ENCODE measurements around the gene GPR34. TPM values are rescaled to one million over a fixed set of nuclear protein-coding genes. Genes with fewer than 3 reads are reported as not detected.

GPR34 gene
- total RNA-seq, 1 experiment from 2014 or later, result not detected

GRCh38 chrX:41686788-41687187 lies 2.0 kb upstream of the GPR34 start:
- ATAC-seq, result no peak
- BruUV-seq (replicated peaks), result no TSS peak
- Histone ChIP-seq H3K4me2 (ENCODE audit: low read length) (no peak overlapping the region), H3K27me3 (ENCODE audit: low read length) (no peaks in the 10 kb centered on the region), H3K27ac (ENCODE audit: low read length) (no peak overlapping the region), H3K36me3 (ENCODE audit: low read depth, low read length) (no peaks in the 10 kb centered on the region), H3K4me3 (ENCODE audit: low read length) (no peak overlapping the region), H3K4me1 (ENCODE audit: insufficient read depth, low read length) (no peaks in the 10 kb centered on the region), H3K9me3 (ENCODE audit: low read length) (no peaks in the 10 kb centered on the region), H3F3A (ENCODE audit: low read length, unreplicated experiment) (no peaks in the 10 kb centered on the region), H4K20me1 (ENCODE audit: low read length) (no peaks in the 10 kb centered on the region), H3K79me2 (ENCODE audit: low read length) (no peaks in the 10 kb centered on the region), H3K9me2 (replicated peaks; ENCODE audit: low read length) (no peaks in the 10 kb centered on the region), H3K9ac (ENCODE audit: low read length) (no peak overlapping the region), H2AFZ (ENCODE audit: low read length) (no peak overlapping the region)
- CTCF ChIA-PET, result no interaction called here
- TF ChIP-seq EZH2phosphoT487 (IDR thresholded peaks at IDR 0.05; ENCODE audit: borderline replicate concordance, low read length) (no peak), CTCF (conservative IDR thresholded peaks at IDR 0.05; ENCODE audit: low read depth, low read length) (no peak), EZH2 (IDR thresholded peaks at IDR 0.05; ENCODE audit: low read length, unreplicated experiment) (no peak)
- intact Hi-C loops (cut with micrococcal nuclease), result no loop called here
- POLR2A ChIA-PET (ENCODE audit: unreplicated experiment), result no interaction called here
- no peak for DNase-seq

GRCh38 chrX:41688156-41688555 lies 617 bp upstream of the GPR34 start:
- Histone ChIP-seq H3K4me1 (ENCODE audit: insufficient read depth, low read length) (no peaks in the 10 kb centered on the region), H3K9me2 (replicated peaks; ENCODE audit: low read length) (no peaks in the 10 kb centered on the region), H3K27me3 (ENCODE audit: low read length) (no peaks in the 10 kb centered on the region), H4K20me1 (ENCODE audit: low read length) (no peaks in the 10 kb centered on the region), H3K79me2 (ENCODE audit: low read length) (no peaks in the 10 kb centered on the region), H3K4me3 (ENCODE audit: low read length) (no peak overlapping the region), H3F3A (ENCODE audit: low read length, unreplicated experiment) (no peaks in the 10 kb centered on the region), H3K9ac (ENCODE audit: low read length) (no peak overlapping the region), H3K27ac (ENCODE audit: low read length) (no peak overlapping the region), H2AFZ (ENCODE audit: low read length) (no peak overlapping the region), H3K9me3 (ENCODE audit: low read length) (no peaks in the 10 kb centered on the region), H3K36me3 (ENCODE audit: low read depth, low read length) (no peaks in the 10 kb centered on the region), H3K4me2 (ENCODE audit: low read length) (no peak overlapping the region)
- intact Hi-C loops (cut with micrococcal nuclease), result no loop called here
- CTCF ChIA-PET, result no interaction called here
- BruUV-seq (replicated peaks), result no TSS peak
- ATAC-seq, result no peak
- POLR2A ChIA-PET (ENCODE audit: unreplicated experiment), result no interaction called here
- DNase-seq, result no peak
- TF ChIP-seq EZH2 (IDR thresholded peaks at IDR 0.05; ENCODE audit: low read length, unreplicated experiment), result no peak
- no peak for TF ChIP-seq CTCF (conservative IDR thresholded peaks at IDR 0.05; ENCODE audit: low read depth, low read length)
- no peak for TF ChIP-seq EZH2phosphoT487 (IDR thresholded peaks at IDR 0.05; ENCODE audit: borderline replicate concordance, low read length)

GRCh38 chrX:41689711-41690110 lies 938 bp downstream of the GPR34 start:
- H3K27me3 ChIP-seq (ENCODE audit: low read length), result no peaks in the 10 kb centered on the region
- H4K20me1 ChIP-seq (ENCODE audit: low read length), result no peaks in the 10 kb centered on the region
- no peak overlapping the region for H2AFZ ChIP-seq (ENCODE audit: low read length)
- H3K9me3 ChIP-seq (ENCODE audit: low read length), result no peaks in the 10 kb centered on the region
- H3K79me2 ChIP-seq (ENCODE audit: low read length), result no peaks in the 10 kb centered on the region
- CTCF ChIA-PET, result no interaction called here
- TF ChIP-seq EZH2 (IDR thresholded peaks at IDR 0.05; ENCODE audit: low read length, unreplicated experiment) (no peak), EZH2phosphoT487 (IDR thresholded peaks at IDR 0.05; ENCODE audit: borderline replicate concordance, low read length) (no peak), CTCF (conservative IDR thresholded peaks at IDR 0.05; ENCODE audit: low read depth, low read length) (no peak)
- H3K4me2 ChIP-seq (ENCODE audit: low read length), result no peak overlapping the region
- H3K4me1 ChIP-seq (ENCODE audit: insufficient read depth, low read length), result no peaks in the 10 kb centered on the region
- no peaks in the 10 kb centered on the region for H3K36me3 ChIP-seq (ENCODE audit: low read depth, low read length)
- H3K9me2 ChIP-seq (replicated peaks; ENCODE audit: low read length), result no peaks in the 10 kb centered on the region
- POLR2A ChIA-PET (ENCODE audit: unreplicated experiment), result no interaction called here
- H3K27ac ChIP-seq (ENCODE audit: low read length), result no peak overlapping the region
- intact Hi-C loops (cut with micrococcal nuclease), result no loop called here
- H3K9ac ChIP-seq (ENCODE audit: low read length), result no peak overlapping the region
- no peaks in the 10 kb centered on the region for H3F3A ChIP-seq (ENCODE audit: low read length, unreplicated experiment)
- H3K4me3 ChIP-seq (ENCODE audit: low read length), result no peak overlapping the region
- no TSS peak for BruUV-seq (replicated peaks)
- DNase-seq, result no peak
- ATAC-seq, result no peak
